AG10803 (cell line): ENCODE measurements around the gene CIP2A.
"Not testable (repeated sequence)": the region's sequence is repeated elsewhere in the genome, so short reads cannot be mapped to it uniquely, and the experiment has no call there.

Experiments
- DNase-seq: peaks from one replicate; pipeline ENCODE4 v3.0.0; 2010; ENCODE audit warnings: low read depth
- H3K4me3 ChIP-seq: 2 replicates; pipeline ENCODE4 v1.5.1; 2011; ENCODE audit warnings: mild to moderate bottlenecking, low read length, control low read depth
- CTCF ChIP-seq: conservative IDR thresholded peaks from 2 replicates; pipeline ENCODE4 v1.5.1; 2011; ENCODE audit warnings: mild to moderate bottlenecking, low read length, control low read depth, inconsistent platforms

The CIP2A gene

GRCh38 chr3:108589081-108589997 is at the start of gene CIP2A, which contains the start of gene DZIP3:
Gene CIP2A, minus strand, starts transcription at chr3:108589438. Its CDS starts 63 bp downstream, at chr3:108589375.
Gene DZIP3, plus strand, starts transcription at chr3:108589722. Its CDS starts 15,685 bp downstream, at chr3:108605407.
- no peak for TF ChIP-seq CTCF
- DNase-seq: peak; percentile 87

GRCh38 chr3:108629974-108630373 is 40.7 kb upstream of the CIP2A start:
- H3K4me3 ChIP-seq: no peak overlapping the region
- no peak for TF ChIP-seq CTCF
- no peak for DNase-seq

More at GRCh38 chr3:108589081-108589997, at the start of gene CIP2A, which contains the start of gene DZIP3:
- peak within 1 kb of the TSS; percentile 98 for H3K4me3 ChIP-seq

GRCh38 chr3:108623504-108623903 is 34.3 kb upstream of the CIP2A start:
- no peak for DNase-seq
- no peak for TF ChIP-seq CTCF
- no peak overlapping the region for H3K4me3 ChIP-seq

- TF ChIP-seq CTCF: no peak
- no peak overlapping the region for H3K4me3 ChIP-seq
- no peak for DNase-seq
These were observed 31.0 kb upstream of the CIP2A start for GRCh38 chr3:108620250-108620649.

GRCh38 chr3:108616090-108616489 is 26.9 kb upstream of the CIP2A start:
- not testable (repeated sequence) for DNase-seq, H3K4me3 ChIP-seq

- no peak overlapping the region for H3K4me3 ChIP-seq
- DNase-seq: no peak
- TF ChIP-seq CTCF: no peak
These were observed 21.4 kb upstream of the CIP2A start for GRCh38 chr3:108610651-108611050.

GRCh38 chr3:108608750-108609149 is 19.5 kb upstream of the CIP2A start:
- TF ChIP-seq CTCF: no peak

More at GRCh38 chr3:108608750-108609149, 19.5 kb upstream of the CIP2A start:
- no peak overlapping the region for H3K4me3 ChIP-seq
- no peak for DNase-seq
